ENCODE measurements around the gene TMEM258. TPM values are rescaled to one million over a fixed set of nuclear protein-coding genes. Genes with fewer than 3 reads are reported as not detected.

TMEM258 gene
- total RNA-seq, 2 donors from 2014 or later, result 119 to 133 TPM

DNA sequence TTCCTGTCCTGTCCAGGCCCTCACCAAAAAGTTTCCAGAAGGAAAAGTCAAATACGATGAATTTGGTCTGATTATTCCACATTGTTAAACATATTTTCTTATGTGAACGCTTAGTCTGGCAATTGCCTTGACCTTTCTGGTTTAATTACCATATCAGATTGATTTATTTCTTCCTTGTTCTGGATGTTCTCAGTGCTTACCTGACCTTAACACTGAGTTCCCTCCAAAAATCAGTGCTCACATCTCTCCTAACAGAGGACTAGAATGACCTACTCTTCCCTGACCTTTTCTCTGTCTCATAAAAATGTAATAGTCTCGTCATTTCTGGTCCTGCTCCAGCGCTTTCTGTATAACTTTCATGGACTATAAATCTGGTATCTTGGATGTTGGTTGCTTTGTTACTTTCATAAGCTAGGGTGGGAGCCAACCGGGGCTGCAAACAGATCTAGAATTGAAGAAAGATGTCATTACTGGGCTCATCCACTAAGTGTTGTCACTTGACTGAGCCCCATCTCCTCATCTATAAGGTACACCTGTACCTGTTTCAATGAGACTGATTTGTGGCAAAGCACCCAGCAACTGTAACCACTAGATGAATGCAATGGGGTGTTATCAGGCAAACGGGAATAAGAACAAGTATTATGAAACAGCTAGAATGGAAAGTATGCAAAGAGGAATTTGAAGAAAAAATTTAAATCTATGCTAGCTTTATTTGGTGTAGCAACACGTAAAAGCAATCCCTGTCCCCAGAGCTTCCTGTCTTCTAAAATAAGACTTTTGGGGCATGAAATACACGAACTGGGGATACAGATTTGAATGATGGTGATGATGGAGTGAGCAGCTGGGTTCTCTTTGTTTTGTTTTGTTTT is 38.1 kb upstream of the TMEM258 start:
- no peak for DNase-seq (ENCODE audit: low spot score)
- H3K27me3 Mint-ChIP-seq, result no peaks in the 10 kb centered on the region
- no peak for ATAC-seq
- peak overlapping the region; percentile 82 for H3K4me3 Mint-ChIP-seq
- H3K36me3 Mint-ChIP-seq, result no peaks in the 10 kb centered on the region
- no peaks in the 10 kb centered on the region for H3K9me3 Mint-ChIP-seq
- peaks cover 44 to 59% of the 10 kb centered on the region in 2 donors for H3K4me1 Mint-ChIP-seq (ENCODE audit: low read depth in 2 of 2)
- H3K27ac Mint-ChIP-seq, result peak overlapping the region; percentile 39 to 93

DNA sequence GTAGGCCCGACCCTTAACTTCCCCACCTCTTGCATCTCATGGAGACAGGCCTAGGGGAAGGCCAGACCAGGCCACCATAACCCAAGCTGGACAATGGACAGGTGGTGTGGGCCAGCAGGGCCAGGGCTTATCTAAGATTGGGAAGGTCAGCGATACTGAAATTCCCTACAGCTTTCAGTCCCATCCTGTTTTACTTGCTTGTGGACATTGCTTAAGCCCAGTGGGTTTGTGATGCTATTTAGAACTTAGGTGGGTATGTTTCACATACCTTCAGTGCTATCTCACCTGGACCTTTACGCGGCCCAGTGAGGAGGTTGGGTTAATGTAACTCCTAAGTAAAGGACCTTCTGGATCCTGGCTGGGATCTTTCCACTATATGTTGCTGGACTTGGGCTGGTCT is 37.4 kb upstream of the TMEM258 start:
- Mint-ChIP-seq H3K36me3 (no peaks in the 10 kb centered on the region), H3K27ac (peak overlapping the region in 1 of 2 donors; percentile 87), H3K9me3 (no peaks in the 10 kb centered on the region), H3K4me1 (ENCODE audit: low read depth in 2 of 2) (peaks cover 38 to 55% of the 10 kb centered on the region in 2 donors), H3K27me3 (no peaks in the 10 kb centered on the region), H3K4me3 (peak overlapping the region; percentile 82)
- DNase-seq (ENCODE audit: low spot score), result no peak
- no peak for ATAC-seq

DNA sequence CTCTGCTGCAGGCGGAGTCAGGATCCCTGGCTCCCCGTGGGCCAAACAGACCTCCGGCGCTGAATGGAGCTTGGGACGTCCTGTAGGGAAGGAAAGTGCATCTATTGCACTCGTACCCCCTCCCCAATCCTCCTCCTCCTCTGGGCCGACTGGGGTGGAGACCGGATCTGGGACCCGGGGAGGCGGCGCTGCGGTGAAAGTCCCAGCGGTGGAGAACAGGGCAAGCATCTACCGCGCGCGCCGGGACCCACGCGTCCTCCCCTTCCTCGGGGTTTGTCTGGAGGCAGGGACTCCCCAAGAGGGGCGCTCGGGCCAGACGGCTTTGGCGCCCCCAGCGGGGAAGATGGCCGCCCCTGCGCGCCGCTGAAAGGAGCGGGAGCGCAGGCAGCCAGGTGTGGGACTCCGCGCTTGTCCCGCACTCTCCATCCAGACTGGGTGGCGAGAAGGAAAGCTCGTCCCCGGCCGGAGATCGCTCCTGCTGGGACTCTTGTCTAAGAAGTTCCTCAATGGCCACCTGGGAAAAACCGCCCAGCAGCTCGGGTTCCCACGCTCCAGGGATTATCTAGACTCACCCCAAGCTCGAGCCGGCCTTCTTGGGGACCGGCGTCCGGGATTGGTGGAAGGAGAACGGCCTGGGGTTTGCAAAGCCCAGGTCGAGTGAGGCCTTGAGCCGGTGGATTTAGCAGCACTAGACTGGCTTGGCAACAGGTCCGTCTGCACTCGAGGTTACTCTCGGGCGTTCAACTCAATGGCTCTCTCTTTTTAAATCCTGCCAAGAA is 36.4 kb upstream of the TMEM258 start:
- ATAC-seq (peak; percentile 51), DNase-seq (ENCODE audit: low spot score) (peak; percentile 73)
- Mint-ChIP-seq H3K4me3 (peak overlapping the region; percentile 82), H3K27me3 (no peaks in the 10 kb centered on the region), H3K9me3 (no peaks in the 10 kb centered on the region), H3K4me1 (ENCODE audit: low read depth in 2 of 2) (peaks cover 28 to 48% of the 10 kb centered on the region in 2 donors), H3K27ac (peak overlapping the region; percentile 51 to 87), H3K36me3 (no peaks in the 10 kb centered on the region)

DNA sequence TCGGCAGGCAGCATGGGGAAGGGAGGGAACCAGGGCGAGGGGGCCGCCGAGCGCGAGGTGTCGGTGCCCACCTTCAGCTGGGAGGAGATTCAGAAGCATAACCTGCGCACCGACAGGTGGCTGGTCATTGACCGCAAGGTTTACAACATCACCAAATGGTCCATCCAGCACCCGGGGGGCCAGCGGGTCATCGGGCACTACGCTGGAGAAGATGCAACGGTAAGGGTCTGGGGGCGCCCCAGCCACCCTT is 35.9 kb upstream of the TMEM258 start:
- Mint-ChIP-seq H3K36me3 (no peaks in the 10 kb centered on the region), H3K9me3 (no peaks in the 10 kb centered on the region), H3K4me1 (ENCODE audit: low read depth in 2 of 2) (peaks cover 23 to 43% of the 10 kb centered on the region in 2 donors), H3K27me3 (no peaks in the 10 kb centered on the region), H3K4me3 (peak overlapping the region; percentile 82), H3K27ac (peak overlapping the region; percentile 51 to 87)
- DNase-seq (ENCODE audit: low spot score) (no peak), ATAC-seq (no peak)

DNA sequence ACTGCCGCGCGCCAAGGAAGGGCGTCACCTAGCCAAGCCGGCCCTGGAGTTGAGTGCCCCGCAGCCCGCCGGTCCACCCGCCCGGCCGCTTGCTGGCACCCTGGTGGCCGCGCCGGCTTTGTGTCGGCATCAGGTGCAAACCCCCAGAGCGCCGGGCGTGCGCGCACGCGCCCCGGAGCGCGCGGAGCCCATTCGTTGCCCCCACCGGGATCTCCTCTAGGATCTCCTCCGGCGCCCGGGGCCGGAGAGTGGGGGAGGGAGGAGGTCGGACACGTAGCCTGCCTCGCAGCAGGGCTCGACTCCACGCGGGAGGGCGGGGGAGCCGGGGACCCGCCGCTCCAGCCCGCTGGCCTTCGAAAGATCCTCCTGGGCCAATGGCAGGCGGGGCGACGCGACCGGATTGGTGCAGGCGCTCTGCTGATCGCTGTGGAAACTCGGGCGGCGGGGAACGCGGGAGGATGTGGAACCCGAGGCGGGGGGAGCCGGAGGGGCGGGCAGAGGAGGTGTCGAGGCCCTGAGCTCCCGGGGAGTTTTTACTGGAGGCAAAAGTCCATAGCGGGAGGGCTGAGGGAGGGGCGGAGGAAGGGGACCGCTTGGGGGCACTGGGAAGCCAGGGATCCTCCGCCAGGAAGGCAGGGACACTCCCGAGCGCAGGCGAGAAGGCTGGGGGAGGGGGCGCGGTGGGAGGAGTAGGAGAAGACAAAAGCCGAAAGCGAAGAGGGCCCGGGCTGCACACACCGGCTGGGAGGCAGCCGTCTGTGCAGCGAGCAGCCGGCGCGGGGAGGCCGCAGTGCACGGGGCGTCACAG is 35.4 kb upstream of the TMEM258 start, which contains the start of gene FADS2:
Gene FADS2 (plus strand): TSS at position 730 of the 808 bp plus-strand sequence. CDS start 91 bp downstream, outside the sequence.
- no peaks in the 10 kb centered on the region for H3K27me3 Mint-ChIP-seq
- peak; percentile 90 to 93 for ATAC-seq
- peak within 1 kb of the TSS; percentile 51 to 87 for H3K27ac Mint-ChIP-seq
- H3K9me3 Mint-ChIP-seq, result no peaks in the 10 kb centered on the region
- peaks cover 22 to 38% of the 10 kb centered on the region in 2 donors for H3K4me1 Mint-ChIP-seq (ENCODE audit: low read depth in 2 of 2)
- no peaks in the 10 kb centered on the region for H3K36me3 Mint-ChIP-seq
- DNase-seq (ENCODE audit: low spot score), result peak; percentile 94
- H3K4me3 Mint-ChIP-seq, result peak within 1 kb of the TSS; percentile 82

DNA sequence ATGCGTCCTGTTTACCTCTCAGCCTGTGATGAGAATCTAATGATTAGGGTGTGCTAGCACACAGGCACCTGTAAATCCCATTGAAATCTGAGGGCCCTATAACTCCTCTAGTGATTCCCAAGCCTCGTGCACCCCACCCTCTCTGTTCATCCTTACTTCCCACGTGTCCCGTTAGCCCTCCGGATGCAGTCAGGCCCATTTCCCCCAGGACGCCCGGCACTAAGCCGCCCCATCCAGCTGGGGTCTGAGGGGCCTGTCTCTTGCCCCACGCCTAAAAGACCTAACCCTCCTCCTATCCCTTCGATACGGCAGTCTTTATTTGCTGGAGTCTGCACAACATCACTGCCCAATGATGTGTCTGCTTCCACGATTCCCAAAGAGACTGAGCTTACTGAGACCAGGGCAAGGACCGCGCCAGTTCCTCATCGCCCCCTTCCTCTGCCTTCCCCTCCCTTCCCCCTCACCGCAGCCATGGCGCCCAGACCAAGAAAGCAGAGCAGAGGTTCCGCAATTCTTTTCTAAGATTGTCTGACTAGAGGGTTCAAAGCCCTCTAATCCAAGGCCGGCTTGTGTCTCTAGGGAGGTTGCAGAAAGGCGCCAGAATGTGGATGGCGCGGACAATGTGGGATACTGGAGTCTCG is 34.7 kb upstream of the TMEM258 start:
- Mint-ChIP-seq H3K9me3 (no peaks in the 10 kb centered on the region), H3K4me1 (ENCODE audit: low read depth in 2 of 2) (peaks cover 22 to 34% of the 10 kb centered on the region in 2 donors), H3K27ac (peak overlapping the region; percentile 51 to 87), H3K27me3 (no peaks in the 10 kb centered on the region), H3K4me3 (peak overlapping the region; percentile 74), H3K36me3 (no peaks in the 10 kb centered on the region)
- ATAC-seq (no peak), DNase-seq (ENCODE audit: low spot score) (no peak)

DNA sequence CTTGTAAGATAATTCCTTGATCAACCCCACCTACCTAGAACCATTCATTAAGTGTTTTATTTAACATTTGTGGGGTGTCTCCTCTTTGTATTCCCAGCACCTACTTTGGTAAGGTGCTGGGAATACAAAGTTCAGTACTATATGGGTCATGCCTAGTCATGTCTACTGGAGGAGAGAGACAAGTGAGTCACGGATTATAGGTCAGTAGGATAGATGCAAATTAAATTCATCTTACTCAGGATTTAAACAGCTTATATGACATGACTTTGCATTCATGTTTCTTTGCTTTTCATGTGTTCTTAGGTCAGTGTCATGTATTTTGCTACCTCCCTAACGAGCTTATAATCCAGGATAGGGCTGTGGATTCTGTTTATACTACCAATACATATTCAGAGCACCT is 27.8 kb upstream of the TMEM258 start:
- Mint-ChIP-seq H3K27ac (no peak overlapping the region), H3K4me3 (no peak overlapping the region), H3K36me3 (no peaks in the 10 kb centered on the region), H3K9me3 (no peaks in the 10 kb centered on the region), H3K4me1 (ENCODE audit: low read depth in 2 of 2) (peaks cover 2 to 8% of the 10 kb centered on the region in 2 donors), H3K27me3 (no peaks in the 10 kb centered on the region)
- ATAC-seq (no peak), DNase-seq (ENCODE audit: low spot score) (no peak)

DNA sequence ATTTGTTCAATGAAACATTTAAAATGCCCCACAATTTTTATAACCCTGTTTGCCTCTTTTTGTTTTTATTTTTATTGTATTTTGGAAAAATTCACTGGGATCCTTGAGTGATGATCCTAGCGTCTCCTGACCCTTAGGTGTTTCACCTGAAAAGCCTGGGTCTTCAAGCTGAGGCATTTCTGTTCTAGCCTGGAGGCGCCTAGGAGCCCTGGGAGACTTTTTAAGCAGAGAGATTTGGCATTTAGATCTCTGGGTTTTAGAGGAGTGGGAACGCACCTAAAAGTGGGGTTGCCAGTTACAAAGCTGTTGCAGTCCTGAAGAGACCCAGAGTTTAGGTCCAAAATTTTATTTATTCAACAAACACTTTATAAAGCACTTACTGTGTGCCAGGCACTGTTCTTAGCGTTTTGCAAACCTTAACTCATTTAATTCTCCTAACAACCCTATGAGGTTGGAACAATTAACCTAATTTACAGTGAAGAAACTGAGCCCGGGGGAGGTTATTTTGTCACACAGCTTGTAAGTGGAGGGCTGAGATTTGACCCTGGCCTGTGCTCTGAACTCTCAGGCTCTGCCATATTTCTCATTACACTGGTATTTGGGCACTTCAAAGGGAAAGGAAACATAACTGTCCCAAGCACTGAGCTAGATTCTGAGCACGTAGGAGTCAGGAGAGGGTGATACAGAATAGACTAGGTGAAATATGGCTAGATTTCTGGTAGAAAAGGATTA is 25.2 kb upstream of the TMEM258 start:
- Mint-ChIP-seq H3K4me1 (ENCODE audit: low read depth in 2 of 2) (peaks cover 13 to 21% of the 10 kb centered on the region in 2 donors), H3K27ac (peak overlapping the region in 1 of 2 donors; percentile 87), H3K4me3 (peak overlapping the region; percentile 95), H3K36me3 (no peaks in the 10 kb centered on the region), H3K9me3 (no peaks in the 10 kb centered on the region), H3K27me3 (no peaks in the 10 kb centered on the region)
- DNase-seq (ENCODE audit: low spot score), result no peak
- no peak for ATAC-seq

DNA sequence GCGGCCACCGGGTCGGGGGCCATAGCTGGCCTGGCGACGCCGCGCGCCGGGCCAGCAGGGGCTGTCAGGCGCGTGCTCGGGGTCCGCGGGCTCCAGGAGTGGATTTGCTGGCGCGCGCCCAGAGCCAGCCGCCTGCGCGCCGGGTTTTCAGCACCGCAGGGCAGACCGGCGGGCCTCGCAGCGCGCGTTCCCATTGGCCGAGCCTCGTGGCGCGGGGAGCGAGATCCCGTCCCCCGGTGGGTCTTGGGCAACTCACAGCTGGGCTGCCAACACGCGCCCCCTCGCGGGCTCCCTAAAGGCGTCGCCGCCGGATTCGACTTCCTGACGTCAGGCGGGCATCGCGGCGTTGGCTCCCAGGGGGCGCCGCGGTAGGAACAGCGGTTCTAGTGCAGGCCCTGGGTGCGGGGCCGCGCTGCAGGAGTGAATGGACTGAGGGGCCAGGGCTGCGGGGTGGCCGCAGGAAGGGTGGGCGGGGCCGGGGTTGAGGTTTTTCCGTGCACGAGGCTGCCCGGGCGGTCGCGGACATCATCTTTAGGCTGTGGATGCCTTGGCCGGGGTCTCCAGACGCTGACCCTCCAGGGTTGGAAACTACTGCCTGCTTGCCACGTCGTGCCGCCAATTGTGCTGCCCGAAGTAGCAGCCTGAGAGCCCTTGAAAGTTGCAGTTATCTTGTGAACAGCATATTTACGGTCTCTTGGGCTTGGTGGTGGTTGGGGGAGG is 24.5 kb upstream of the TMEM258 start, which contains the start of gene FADS1:
Gene FADS1 (minus strand): TSS at position 268 of the 720 bp plus-strand sequence. CDS start 74 bp downstream, at position 194.
- peak within 1 kb of the TSS; percentile 95 for H3K4me3 Mint-ChIP-seq
- H3K27me3 Mint-ChIP-seq, result no peaks in the 10 kb centered on the region
- peak; percentile 83 to 88 for ATAC-seq
- H3K27ac Mint-ChIP-seq, result peak within 1 kb of the TSS; percentile 83 to 87
- peaks cover 13 to 21% of the 10 kb centered on the region in 2 donors for H3K4me1 Mint-ChIP-seq (ENCODE audit: low read depth in 2 of 2)
- no peaks in the 10 kb centered on the region for H3K9me3 Mint-ChIP-seq
- no peaks in the 10 kb centered on the region for H3K36me3 Mint-ChIP-seq
- DNase-seq (ENCODE audit: low spot score), result peak; percentile 96

DNA sequence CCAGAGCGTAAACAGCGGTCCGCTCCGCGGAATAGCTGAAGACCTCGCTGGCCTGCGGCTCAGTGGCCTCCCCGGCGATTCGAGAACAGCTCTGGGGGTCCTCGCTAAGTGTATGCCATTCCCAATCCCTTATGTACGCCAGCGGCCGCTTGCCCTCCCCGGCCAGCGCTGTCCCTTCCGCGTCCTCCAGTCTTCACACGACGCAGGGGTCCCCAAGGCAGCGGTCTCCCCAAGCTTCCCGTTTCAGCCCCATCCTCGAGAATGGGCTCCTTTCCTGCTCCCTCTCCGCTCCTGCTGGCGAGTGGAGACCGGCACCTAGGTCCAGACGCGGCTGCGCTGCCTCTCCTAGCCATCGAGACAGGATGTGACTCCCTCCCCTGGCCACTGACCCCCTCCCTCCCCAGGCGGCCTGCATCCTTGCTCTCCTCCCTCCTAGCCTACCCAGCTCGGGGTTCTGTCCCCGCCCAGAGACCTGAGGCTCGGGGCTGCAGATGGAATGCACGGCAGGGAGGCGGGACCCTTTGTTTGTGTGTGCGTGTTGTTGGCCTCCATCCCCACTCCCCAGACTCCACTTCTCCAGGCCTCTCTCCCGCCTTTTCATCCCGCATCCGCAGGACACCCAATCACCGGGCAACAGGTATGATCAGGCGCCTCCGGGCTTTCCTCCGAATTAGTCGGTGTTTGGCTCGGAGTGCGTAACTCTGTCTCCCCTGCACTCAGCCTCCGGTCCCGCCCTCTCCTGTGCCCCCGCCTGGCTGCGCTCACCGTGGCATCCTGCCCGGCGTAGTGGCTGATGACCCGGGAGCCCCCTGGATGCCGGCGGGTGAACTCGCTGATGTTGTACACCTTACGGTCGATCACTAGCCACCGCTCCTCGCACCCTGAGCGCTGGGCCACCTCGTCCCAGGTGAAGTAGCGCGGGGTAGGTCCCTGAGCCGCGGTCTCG is 23.7 kb upstream of the TMEM258 start:
- Mint-ChIP-seq H3K9me3 (no peaks in the 10 kb centered on the region), H3K4me1 (ENCODE audit: low read depth in 2 of 2) (peaks cover 13 to 21% of the 10 kb centered on the region in 2 donors), H3K27me3 (no peaks in the 10 kb centered on the region), H3K36me3 (no peaks in the 10 kb centered on the region), H3K27ac (peak overlapping the region; percentile 83 to 87), H3K4me3 (peak overlapping the region; percentile 95)
- ATAC-seq (peak; percentile 59 to 72), DNase-seq (ENCODE audit: low spot score) (peak; percentile 72)

Data from natural killer cell treated with Interleukin-12 subunit alpha and Interleukin-12 subunit beta and Interleukin-15 and Interleukin-18, amount 100 ng/mL, for 72 hours (primary cell).